22Rv1 (cell line): ENCODE measurements around the gene HAX1.

Source experiments
- CTCF ChIP-seq: fragments of 450-650 bp; IDR thresholded peaks from 2 replicates; pipeline ENCODE4 v1.5.1; 2017; ENCODE audit warnings: mild to moderate bottlenecking
- ZFX ChIP-seq: fragments of 450-650 bp; IDR thresholded peaks from 2 replicates; pipeline ENCODE4 v1.6.1; 2017; ENCODE audit warnings: antibody characterized with exemption, borderline replicate concordance

- TF ChIP-seq CTCF (no peak), ZFX (no peak)
These were observed 48.8 kb upstream of the HAX1 start for GRCh38 chr1:154223621-154224020.
